Measurements from ENCODE around the gene CLCN1. TPM values are rescaled to one million over a fixed set of nuclear protein-coding genes. Genes with fewer than 3 reads are reported as not detected.

CLCN1 gene
- polyA plus RNA-seq, 3 donors: 0.04 to 0.76 (median 0.11) TPM

DNA sequence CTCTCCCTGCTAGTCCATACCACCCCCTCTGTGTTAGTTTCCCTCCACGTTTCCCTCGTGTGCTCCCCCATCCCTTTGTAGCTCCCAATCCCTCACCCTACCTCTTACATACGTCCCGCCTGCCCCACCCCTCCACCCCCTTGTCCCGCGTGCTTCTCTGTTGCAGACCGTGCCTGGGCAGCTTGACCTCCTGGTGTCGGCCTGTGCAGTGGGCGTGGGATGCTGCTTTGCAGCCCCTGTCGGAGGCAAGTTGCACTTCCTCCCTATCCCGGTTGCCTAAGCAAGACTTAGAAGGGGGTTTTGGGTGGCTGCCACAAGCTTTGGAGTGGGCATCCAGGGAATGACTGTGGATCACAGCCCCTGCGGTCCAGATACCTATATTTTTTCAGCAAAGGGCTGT lies 7.7 kb downstream of the CLCN1 start:
- 43% methylated on average over 4 of the region's 12 CpGs for WGBS (ENCODE audit: insufficient coverage)

GRCh38 chr7:143325240-143325639 lies 9.3 kb downstream of the CLCN1 start:
- peaks cover 0 to 1% (median 0%) of the 10 kb centered on the region in 7 donors for H3K9me3 Mint-ChIP-seq
- Histone ChIP-seq H3K36me3 (replicated peaks in 1 of 2; ENCODE audit: control insufficient read depth in 1 of 2, insufficient read depth in 2 of 2, low read length in 2 of 2) (no peaks in the 10 kb centered on the region), H3K4me2 (replicated peaks; ENCODE audit: extremely low read depth, low read length, poor library complexity, severe bottlenecking) (no peak overlapping the region), H3K79me2 (ENCODE audit: insufficient read depth, low read length) (no peaks in the 10 kb centered on the region), H3K27me3 (ENCODE audit: control insufficient read depth in 2 of 2, insufficient read depth in 2 of 2, low read length in 2 of 2) (no peaks in the 10 kb centered on the region), H3K9ac (ENCODE audit: insufficient read depth, low read length, poor library complexity, severe bottlenecking) (no peak overlapping the region), H3K27ac (ENCODE audit: low read depth in 1 of 2, low read length in 2 of 2) (no peak overlapping the region), H3K4me3 (replicated peaks in 1 of 3; ENCODE audit: low read depth in 2 of 3, low read length in 3 of 3) (no peak overlapping the region), H3K9me3 (replicated peaks in 1 of 2; ENCODE audit: control insufficient read depth in 1 of 2, insufficient read depth in 1 of 2, low read length in 2 of 2) (no peaks in the 10 kb centered on the region), H2AFZ (ENCODE audit: insufficient read depth, low read depth, low read length, poor library complexity, severe bottlenecking) (no peak overlapping the region), H4K20me1 (ENCODE audit: insufficient read depth, low read length) (no peaks in the 10 kb centered on the region), H3K4me1 (ENCODE audit: control insufficient read depth in 1 of 2, insufficient read depth in 2 of 2, low read length in 2 of 2) (peaks cover 32 to 33% of the 10 kb centered on the region in 2 donors)
- no CpG with 5 or more reads among the region's 2 CpGs for WGBS (ENCODE audit: insufficient coverage)
- H3K27me3 Mint-ChIP-seq (ENCODE audit: low read depth in 3 of 3): peaks cover 2 to 8% (median 5%) of the 10 kb centered on the region in 3 donors
- intact Hi-C loops (cut with micrococcal nuclease): loop anchor here in 1 of 2 donors (10.0 kb wide), 1 partner anchor 90 kb away; no protein-coding TSS in a partner anchor
- H3K4me3 Mint-ChIP-seq: no peak overlapping the region
- H3K36me3 Mint-ChIP-seq: no peaks in the 10 kb centered on the region
- no peak for DNase-seq
- TF ChIP-seq, protein P1, sequence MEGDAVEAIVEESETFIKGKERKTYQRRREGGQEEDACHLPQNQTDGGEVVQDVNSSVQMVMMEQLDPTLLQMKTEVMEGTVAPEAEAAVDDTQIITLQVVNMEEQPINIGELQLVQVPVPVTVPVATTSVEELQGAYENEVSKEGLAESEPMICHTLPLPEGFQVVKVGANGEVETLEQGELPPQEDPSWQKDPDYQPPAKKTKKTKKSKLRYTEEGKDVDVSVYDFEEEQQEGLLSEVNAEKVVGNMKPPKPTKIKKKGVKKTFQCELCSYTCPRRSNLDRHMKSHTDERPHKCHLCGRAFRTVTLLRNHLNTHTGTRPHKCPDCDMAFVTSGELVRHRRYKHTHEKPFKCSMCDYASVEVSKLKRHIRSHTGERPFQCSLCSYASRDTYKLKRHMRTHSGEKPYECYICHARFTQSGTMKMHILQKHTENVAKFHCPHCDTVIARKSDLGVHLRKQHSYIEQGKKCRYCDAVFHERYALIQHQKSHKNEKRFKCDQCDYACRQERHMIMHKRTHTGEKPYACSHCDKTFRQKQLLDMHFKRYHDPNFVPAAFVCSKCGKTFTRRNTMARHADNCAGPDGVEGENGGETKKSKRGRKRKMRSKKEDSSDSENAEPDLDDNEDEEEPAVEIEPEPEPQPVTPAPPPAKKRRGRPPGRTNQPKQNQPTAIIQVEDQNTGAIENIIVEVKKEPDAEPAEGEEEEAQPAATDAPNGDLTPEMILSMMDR (IDR thresholded peaks at IDR 0.05): no peak
- no peak overlapping the region for H3K27ac Mint-ChIP-seq
- H3K4me1 Mint-ChIP-seq: peaks cover 47% of the 10 kb centered on the region

More for the DNA sequence above, 7.7 kb downstream of the CLCN1 start:
- Mint-ChIP-seq H3K9me3 (peaks cover 0 to 1% (median 0%) of the 10 kb centered on the region in 7 donors), H3K27ac (peak overlapping the region in 1 of 7 donors; percentile 55), H3K4me1 (peaks cover 52% of the 10 kb centered on the region), H3K27me3 (ENCODE audit: low read depth in 3 of 3) (peaks cover 0 to 10% (median 5%) of the 10 kb centered on the region in 3 donors), H3K36me3 (no peaks in the 10 kb centered on the region), H3K4me3 (no peak overlapping the region)
- peaks cover 35 to 40% of the 10 kb centered on the region in 2 donors for H3K4me1 ChIP-seq (ENCODE audit: control insufficient read depth in 1 of 2, insufficient read depth in 2 of 2, low read length in 2 of 2)
- intact Hi-C loops (cut with micrococcal nuclease): loop anchor here in 1 of 2 donors (10.0 kb wide), 1 partner anchor 91 kb away; no protein-coding TSS in a partner anchor
- TF ChIP-seq, protein P1 (IDR thresholded peaks at IDR 0.05): no peak
- no peak overlapping the region for H3K4me2 ChIP-seq (replicated peaks; ENCODE audit: extremely low read depth, low read length, poor library complexity, severe bottlenecking)
- H3K4me3 ChIP-seq (replicated peaks in 1 of 3; ENCODE audit: low read depth in 2 of 3, low read length in 3 of 3): no peak overlapping the region
- H3K27ac ChIP-seq (ENCODE audit: low read depth in 1 of 2, low read length in 2 of 2): no peak overlapping the region
- H3K27me3 ChIP-seq (ENCODE audit: control insufficient read depth in 2 of 2, insufficient read depth in 2 of 2, low read length in 2 of 2): no peaks in the 10 kb centered on the region
- H4K20me1 ChIP-seq (ENCODE audit: insufficient read depth, low read length): no peaks in the 10 kb centered on the region
- DNase-seq: no peak
- no peaks in the 10 kb centered on the region for H3K36me3 ChIP-seq (replicated peaks in 1 of 2; ENCODE audit: control insufficient read depth in 1 of 2, insufficient read depth in 2 of 2, low read length in 2 of 2)
- H3K79me2 ChIP-seq (ENCODE audit: insufficient read depth, low read length): no peaks in the 10 kb centered on the region
- no peaks in the 10 kb centered on the region for H3K9me3 ChIP-seq (replicated peaks in 1 of 2; ENCODE audit: control insufficient read depth in 1 of 2, insufficient read depth in 1 of 2, low read length in 2 of 2)
- H2AFZ ChIP-seq (ENCODE audit: insufficient read depth, low read depth, low read length, poor library complexity, severe bottlenecking): no peak overlapping the region
- no peak overlapping the region for H3K9ac ChIP-seq (ENCODE audit: insufficient read depth, low read length, poor library complexity, severe bottlenecking)
